GM19467 (cell line): ENCODE data around the gene TOMM70.
A peak's percentile ranks its signal among the peaks of the same experiment; 100 is the strongest.
"Not testable (repeated sequence)": the region's sequence is repeated elsewhere in the genome, so short reads cannot be mapped to it uniquely, and the experiment has no call there.

Experiments
- ATAC-seq: cut with Tn5 transposase; IDR thresholded peaks from one replicate; pipeline ENCODE4 v1.9.1; 2021; ENCODE audit warnings: mild to moderate bottlenecking, moderate library complexity; ENCODE audit not compliant: unreplicated experiment

Gene TOMM70

GRCh38 chr3:100400780-100401673, at the start of gene TOMM70, which contains the start of gene LNP1:
Gene TOMM70 (minus strand): TSS chr3:100401089. CDS start chr3:100400949, 140 bp downstream.
Gene LNP1 (plus strand): TSS chr3:100401539. CDS start chr3:100429730, 28,191 bp downstream.
- ATAC-seq: peak; percentile 88

DNA sequence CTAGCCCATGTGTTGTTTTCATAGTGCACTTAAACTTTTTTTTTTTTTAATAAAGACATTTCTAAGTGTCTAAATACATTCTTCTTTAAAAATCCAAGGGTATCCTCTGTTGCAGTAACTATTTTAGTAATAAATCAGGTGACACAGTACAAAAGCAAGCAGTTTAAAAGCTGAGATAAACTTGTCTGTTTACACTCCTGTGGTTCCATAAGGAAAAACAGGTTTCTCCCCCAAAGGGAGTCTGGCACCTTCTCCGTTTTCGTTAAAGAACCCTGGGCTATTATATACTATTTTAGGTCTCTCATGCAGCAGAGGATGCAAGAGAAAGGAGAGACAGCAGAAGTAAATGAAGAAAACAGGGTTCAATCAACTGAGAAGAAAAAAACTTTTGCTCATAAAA, 48.3 kb upstream of the TOMM70 start:
- ATAC-seq: no peak

- ATAC-seq: no peak
Observed at GRCh38 chr3:100448079-100448478, 47.2 kb upstream of the TOMM70 start.

- ATAC-seq: not testable (repeated sequence)
Observed at GRCh38 chr3:100447067-100447466, 46.2 kb upstream of the TOMM70 start.

DNA sequence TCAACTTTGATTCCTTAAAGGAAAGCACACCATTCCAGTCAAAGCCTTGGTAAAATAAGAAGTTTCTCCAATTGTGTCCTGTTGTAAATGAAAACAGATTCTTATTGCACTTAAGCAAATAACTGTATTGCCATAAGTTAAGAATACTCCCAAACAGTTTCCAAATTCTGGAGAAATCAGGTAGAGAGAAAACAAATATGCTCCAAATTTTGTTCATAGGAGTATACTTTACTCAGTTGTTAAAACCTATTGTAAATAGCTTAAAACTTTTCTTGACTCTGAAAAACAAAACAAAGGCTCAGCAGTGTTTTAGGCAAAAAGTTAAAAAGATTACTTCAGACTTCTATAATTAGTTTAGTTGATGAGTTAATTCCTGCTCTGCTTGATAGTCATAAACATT, 42.8 kb upstream of the TOMM70 start:
- no peak for ATAC-seq

- no peak for ATAC-seq
Observed at GRCh38 chr3:100440895-100441294, 40.0 kb upstream of the TOMM70 start.

- no peak for ATAC-seq
Observed at GRCh38 chr3:100438623-100438974, 37.7 kb upstream of the TOMM70 start.

DNA sequence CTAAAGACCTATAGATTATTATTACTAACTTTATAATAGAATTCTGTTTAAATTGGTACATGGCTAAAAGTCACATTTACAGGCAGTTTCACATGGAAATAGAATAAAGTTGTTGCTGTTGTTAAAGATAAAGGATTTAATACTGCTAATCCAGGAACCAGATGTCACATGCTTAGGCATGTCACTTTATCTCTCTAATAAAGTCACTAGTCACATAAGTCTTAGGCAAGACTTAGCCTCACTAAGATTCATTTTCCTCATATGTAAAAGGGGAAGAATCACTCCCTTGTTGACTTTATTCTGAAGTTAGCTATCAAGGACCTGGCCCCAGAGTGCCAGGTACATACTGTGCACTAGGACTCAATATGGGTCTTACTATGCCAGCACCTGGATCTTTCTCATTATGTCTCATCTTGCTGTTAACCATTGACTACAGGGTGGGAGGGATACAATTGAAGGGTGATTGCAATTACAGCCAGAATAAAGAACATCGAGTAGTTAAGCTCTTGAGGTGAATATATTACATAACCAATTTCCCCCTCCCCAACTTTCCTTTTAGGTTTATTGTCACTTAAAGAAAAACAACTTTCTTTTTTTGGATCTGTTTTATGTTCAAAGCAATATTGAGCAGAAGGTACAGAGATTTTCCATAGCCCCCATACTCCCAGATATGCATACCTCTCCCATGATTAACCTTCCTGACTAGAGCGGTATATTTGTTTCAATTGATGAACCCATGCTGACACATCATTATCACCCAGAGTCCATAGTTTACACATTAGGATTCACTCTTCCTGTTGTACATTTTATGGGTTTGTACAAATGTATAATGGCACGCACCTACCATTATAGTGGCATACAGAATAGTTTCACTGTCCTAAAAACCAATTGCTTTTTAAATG, 37.1 kb upstream of the TOMM70 start:
- ATAC-seq: no peak

DNA sequence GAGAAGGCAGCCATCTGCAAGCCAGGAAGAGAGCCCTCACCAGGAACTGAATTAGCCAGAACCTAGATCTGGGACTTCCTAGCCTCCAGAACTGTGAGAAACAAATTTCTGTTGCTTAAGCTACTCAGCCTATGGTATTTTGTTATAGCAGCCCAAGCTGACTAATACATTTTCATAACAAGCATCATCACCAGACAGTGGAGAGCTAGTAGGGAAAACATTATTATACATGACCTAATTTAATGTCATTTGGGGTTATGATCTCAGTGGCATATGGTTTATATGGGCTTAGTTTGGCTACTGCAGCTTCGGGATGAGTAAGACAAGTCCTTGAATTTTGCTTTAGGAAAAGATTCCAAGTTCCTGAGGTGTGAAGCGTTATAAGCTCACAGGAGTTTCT, 36.1 kb upstream of the TOMM70 start:
- no peak for ATAC-seq

DNA sequence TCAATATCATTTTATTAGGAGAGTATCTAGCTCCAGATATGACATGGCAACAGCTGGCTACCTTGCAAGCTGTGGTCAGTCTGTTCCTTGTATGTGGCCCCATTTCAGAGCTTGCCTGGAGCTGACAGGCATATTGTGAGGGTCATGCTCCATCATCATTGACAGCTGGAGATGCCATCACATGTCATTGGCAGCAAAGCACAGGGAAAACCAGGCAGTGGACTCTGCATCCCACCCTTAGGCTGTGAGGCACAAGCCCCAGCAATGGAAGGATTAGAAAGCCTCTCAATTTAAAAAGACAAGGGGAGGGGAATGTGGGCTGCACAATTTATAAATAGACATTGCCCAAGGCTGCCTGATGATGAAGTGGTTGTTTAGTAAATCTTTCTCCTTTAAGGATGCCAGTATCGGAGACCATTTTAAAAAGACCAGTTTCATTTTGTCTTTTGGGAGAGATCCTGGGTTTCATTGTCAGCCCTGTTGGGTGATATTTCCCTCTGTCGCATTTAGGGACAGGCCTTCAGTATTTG, 28.4 kb upstream of the TOMM70 start:
- no peak for ATAC-seq

GRCh38 chr3:100427699-100428098, 26.8 kb upstream of the TOMM70 start:
- no peak for ATAC-seq

DNA sequence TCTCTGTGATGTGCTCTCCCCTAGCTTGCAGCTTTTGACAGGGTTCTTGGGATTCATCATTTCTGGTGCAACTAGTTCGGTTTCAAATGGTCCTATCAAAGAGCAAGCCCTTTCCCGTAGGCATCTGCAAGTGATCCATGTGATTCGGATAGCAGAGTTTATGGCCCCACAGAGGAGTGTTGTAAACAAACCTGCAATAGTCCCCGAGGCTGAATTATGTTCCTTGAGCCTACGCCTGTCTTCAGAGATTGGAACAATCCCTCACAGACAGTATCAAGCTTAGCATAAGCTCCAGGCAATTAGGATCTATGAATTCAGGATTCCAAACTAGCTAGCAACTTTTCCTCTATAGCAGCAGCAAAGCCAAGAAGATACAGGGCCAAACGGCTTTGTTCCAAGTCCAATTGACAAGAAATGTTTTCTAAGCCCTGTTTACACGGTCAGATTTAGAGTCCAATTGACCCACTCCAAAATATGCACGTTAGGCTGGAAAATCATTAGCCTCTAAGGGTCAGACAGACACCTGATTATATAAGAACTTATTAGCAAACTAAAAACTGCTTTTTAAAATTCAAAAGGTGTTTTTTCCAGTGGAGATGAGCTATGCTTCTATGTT, 25.3 kb upstream of the TOMM70 start:
- no peak for ATAC-seq

- ATAC-seq: no peak
Observed at GRCh38 chr3:100425316-100425715, 24.4 kb upstream of the TOMM70 start.

DNA sequence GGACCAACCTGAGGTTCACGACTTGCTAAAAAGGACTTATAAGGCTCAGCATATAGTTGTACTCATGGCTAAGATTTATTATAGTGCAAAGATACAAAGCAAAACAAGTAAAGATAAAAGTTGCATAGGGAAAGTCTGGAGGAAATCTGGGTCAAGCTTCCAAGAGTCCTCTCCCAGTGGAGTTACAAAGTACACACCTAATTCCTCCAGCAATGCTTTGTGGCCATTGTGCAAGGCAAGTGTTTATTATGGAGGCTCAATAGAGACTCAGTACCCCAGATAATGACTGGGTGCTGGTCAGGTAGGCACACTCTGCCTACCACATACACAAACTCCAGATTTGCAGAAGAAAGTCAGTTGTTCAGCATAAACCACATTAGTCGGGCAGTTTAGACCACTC, 23.4 kb upstream of the TOMM70 start:
- ATAC-seq: no peak

GRCh38 chr3:100423611-100424010, 22.7 kb upstream of the TOMM70 start:
- no peak for ATAC-seq

GRCh38 chr3:100420885-100421284, 20.0 kb upstream of the TOMM70 start:
- no peak for ATAC-seq

GRCh38 chr3:100419406-100419805, 18.5 kb upstream of the TOMM70 start:
- no peak for ATAC-seq

GRCh38 chr3:100416863-100417262, 16.0 kb upstream of the TOMM70 start:
- ATAC-seq: no peak

- no peak for ATAC-seq
Observed at GRCh38 chr3:100416176-100416575, 15.3 kb upstream of the TOMM70 start.

DNA sequence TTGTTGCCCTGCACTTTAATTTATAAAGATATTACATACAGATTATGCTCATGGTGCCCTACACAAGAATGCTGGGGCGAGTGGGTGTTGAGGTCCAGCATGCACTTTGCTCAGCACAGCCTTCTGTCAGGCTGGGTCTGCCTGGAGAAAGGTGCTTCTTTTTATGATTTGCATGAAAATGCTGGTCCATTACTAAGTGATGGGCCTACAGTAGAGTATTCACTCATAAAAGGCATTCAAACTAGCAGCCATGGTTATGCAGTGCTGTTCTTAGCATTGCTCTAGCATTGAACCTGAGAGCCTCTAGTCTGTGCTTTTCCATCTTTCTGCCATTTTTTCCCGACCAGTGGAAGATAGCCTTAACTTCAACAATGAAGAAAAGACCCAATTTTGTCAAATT, 12.7 kb upstream of the TOMM70 start:
- ATAC-seq: no peak
